Fibroblast of the aortic adventitia (primary cell): Measurements from ENCODE around the gene MX2. TPM values are rescaled to one million over a fixed set of nuclear protein-coding genes. Genes with fewer than 3 reads are reported as not detected.

Experiments used
- DNase-seq: peaks from one replicate; pipeline ENCODE4 v3.0.0-alpha.2; 2010; ENCODE audit warnings: low read depth
- H3K4me3 ChIP-seq: 2 replicates; pipeline ENCODE4 v1.5.1; 2011; ENCODE audit warnings: low read depth, mild to moderate bottlenecking, control low read depth, low read length, moderate library complexity
- total RNA-seq: library from RNA; depleted of rRNA; stranded (reverse); fragments of >200 nt; gene quantifications from 2 replicates; pipeline ENCODE4 v1.2.3, GENCODE V29; 2012; ENCODE audit warnings: low replicate concordance
- TF ChIP-seq, protein P1 (sequence below): IDR thresholded peaks from 2 replicates; pipeline ENCODE4 v1.5.1; 2011; ENCODE audit warnings: mild to moderate bottlenecking, low read length, control low read depth, inconsistent platforms; ENCODE audit not compliant: insufficient read depth

Gene MX2
- total RNA-seq, 1 donor: 4.2 TPM

DNA sequence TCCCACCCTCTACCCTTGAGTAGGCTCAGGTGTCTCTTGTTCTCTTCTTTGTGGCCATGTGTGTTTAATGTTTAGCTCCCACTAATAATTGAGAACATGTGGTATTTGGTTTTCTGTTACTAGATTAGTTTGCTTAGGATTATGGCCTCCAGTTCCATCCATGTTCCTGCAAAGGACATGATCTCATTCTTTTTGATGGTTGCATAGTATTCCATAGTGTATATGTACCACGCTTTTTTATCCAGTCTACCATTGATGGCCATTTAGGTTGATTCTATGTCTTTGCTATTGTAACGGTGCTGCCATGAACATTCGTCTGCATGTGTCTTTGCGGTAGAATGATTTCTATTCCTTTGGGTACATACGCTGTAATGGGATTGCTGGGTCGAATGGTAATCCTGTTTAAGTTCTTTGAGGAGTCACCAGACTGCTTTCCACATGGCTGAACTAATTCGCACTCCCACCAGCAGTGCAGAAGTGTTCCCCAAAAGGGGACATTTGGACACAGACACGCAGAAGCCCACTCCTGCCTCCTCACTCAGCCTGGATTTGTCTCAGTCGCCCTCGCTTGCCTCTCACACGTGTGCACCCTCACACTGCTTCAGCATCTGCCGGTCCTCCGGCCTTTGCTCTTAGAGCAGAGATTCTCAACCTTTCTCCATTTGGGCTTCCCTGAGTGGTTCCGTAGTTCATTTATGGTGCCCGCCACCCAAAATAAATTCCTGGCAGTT is 3.7 kb downstream of the MX2 start:
- H3K4me3 ChIP-seq: no peak overlapping the region
- no peak for DNase-seq
- TF ChIP-seq, protein P1, sequence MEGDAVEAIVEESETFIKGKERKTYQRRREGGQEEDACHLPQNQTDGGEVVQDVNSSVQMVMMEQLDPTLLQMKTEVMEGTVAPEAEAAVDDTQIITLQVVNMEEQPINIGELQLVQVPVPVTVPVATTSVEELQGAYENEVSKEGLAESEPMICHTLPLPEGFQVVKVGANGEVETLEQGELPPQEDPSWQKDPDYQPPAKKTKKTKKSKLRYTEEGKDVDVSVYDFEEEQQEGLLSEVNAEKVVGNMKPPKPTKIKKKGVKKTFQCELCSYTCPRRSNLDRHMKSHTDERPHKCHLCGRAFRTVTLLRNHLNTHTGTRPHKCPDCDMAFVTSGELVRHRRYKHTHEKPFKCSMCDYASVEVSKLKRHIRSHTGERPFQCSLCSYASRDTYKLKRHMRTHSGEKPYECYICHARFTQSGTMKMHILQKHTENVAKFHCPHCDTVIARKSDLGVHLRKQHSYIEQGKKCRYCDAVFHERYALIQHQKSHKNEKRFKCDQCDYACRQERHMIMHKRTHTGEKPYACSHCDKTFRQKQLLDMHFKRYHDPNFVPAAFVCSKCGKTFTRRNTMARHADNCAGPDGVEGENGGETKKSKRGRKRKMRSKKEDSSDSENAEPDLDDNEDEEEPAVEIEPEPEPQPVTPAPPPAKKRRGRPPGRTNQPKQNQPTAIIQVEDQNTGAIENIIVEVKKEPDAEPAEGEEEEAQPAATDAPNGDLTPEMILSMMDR: no peak

DNA sequence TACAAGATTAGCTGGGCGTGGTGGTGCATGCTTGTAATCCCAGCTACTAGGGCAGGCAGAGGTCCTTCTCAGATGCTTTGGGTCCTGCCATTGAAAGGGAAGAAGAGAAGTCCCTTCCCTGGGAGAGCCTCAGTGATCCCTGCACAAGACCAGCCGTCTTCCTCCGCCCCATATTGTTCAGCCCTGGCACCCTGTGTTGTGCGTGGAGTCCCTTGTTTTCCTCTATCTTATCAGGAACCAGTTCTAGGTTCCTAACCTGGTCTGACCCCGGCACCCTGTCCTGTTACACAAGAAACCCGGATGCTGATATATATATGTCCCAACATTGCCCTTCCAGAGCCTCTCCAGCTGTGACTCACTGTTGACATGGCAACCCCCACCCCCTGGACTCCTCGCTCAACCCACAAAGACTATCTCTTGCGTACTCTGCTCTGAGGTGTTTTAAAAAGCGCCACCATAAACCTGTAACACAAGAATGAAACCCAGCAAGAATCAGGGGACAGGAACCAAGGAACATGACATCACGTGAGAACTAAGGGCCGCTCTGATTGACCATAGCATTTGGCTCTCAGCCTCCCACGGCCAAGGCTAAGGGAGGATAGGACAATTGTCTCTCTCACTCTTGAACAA is 4.8 kb downstream of the MX2 start:
- DNase-seq: peak; percentile 21
- TF ChIP-seq, protein P1: no peak
- no peak overlapping the region for H3K4me3 ChIP-seq

DNA sequence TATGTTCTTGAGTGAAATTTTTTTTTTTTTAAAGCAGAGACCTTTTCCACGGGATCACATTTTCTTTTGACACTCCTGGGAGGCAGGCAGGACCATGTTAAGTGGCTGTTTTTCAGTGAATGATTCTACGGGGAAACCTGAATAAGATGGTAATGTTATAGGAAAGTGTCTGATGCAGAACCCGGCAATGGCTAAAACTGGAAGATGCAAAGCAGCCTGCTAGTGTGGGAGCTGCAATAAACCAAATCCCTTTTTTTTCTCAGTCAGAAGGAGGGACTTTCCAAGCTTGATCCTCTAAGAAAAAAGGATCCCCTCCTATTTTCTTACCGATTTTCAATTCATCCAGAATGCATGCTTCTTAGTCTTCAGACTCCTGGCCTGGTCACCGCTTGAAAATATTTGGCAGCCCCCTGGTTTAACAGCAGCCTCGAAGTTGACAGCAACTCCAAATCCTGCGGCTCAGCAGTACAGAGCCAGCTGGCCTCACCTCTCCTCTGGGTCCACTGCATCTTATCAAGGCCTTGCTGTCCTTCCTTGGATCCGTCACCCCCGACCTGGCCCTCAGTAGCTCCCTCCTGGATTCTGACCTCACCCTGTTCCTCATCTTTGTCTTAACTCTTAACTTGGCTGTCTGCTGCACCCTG is 5.6 kb downstream of the MX2 start:
- TF ChIP-seq, protein P1: no peak
- H3K4me3 ChIP-seq: no peak overlapping the region
- DNase-seq: no peak

DNA sequence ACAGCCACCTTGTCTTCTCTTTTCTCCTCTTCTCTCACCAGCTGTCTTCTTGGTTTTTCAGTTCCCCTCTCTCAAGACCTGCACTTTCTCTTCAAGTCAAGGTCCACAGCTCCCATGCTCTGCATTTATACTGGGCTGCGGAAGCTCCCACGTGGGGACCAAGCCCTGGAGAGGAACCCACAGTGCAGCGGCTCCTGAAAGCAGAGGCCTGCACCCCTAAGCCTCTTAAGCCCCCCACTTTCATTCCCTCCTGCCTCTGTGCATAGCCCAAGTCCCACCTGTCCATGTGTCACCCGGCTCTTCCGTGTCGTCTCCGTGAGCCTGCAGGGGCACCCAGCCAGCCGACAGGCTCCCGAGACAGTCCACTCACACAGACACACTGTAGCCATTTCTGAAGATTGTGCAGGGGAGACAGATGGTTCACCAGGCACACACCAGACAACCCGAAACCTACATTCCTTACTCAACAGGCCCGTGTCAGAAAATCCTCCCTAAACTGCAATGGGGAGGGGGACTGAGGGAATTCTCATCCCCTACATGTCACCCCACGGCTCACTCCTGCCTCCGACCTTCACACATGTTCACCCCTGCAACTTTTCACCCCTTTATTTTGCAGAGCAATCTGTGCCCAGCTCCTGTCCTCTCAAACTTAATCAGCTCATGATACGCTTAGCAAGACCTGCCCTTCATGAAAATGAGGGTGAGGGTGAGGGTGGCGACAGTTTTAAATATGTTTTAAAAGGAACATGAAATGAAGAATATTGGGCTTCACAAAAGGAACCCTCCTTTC is 6.3 kb downstream of the MX2 start:
- TF ChIP-seq, protein P1: no peak
- H3K4me3 ChIP-seq: no peak overlapping the region
- DNase-seq: no peak

DNA sequence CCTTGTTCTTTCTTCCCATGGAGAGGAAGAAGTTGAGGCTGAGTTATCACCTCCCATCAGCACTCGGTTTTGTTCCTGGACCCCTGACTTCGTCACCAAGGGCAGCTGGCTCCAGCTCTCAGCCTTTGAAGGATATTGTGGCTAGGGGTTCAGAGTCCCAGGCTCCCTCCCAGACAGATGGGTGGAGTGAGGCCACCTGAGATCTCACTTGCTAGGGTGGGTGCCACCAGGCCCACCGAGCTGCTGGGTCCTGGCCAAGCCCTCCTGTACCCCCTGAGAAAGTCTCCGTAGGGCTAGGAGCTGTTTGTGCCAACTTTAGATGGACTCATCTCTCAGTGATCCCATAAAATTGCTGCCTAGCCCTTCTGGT is 6.9 kb downstream of the MX2 start:
- DNase-seq: no peak
- no peak overlapping the region for H3K4me3 ChIP-seq
- TF ChIP-seq, protein P1: no peak

DNA sequence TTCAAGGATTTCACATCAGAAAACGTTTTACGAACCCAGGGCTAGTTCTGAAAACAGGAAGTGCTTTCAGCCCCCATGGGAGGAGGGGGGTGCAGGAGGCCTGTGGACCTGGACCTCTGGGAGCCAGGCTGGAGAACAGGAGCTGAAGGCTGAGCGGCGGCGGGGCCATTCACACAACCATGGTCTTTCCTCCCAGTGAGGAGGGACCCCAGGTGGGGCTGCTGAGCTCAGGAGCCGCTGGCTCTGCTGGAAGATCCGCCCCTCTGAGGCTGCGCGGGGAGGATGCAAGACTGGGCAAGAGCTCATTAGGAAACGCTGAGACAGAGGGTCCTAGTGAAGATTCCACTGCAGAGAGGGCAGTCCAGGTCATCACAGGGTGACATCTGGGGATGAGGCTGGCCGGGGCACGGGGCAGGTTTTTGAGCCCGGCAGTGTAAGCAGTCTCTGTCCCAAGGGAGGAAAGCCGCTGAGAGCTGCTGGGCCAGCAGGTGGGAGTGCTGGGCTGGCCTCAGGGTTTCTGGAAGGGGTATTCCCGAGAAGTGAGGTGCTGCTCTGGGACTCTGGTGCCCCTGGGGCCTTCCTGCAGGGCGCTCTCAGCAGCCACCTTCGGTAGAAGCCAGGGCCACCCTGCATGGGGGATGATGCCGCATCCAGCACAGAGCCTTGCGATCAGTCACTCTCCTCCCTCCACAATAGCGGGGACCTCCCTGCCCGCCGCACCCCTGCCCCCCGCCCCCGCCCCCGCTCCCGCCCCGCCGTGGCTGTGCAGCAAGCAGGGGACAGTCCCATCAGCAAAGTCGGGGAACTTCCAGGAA is 7.5 kb downstream of the MX2 start:
- no peak for DNase-seq
- no peak overlapping the region for H3K4me3 ChIP-seq

More for the DNA sequence above, 7.5 kb downstream of the MX2 start:
- TF ChIP-seq, protein P1: no peak
